CD4-positive, alpha-beta T cell (primary cell): ENCODE data around the gene SDK1. TPM values are rescaled to one million over a fixed set of nuclear protein-coding genes. Genes with fewer than 3 reads are reported as not detected.

Source experiments
- ATAC-seq: fragments of 200-7000 bp; cut with Tn5 transposase; one replicate; pipeline ENCODE4 v1.10.0; 2022; ENCODE audit warnings: mild to moderate bottlenecking; ENCODE audit not compliant: poor library complexity
- CTCF ChIA-PET: fragments of 350-600 bp; sonication (Branson Sonifier 250); formaldehyde crosslinking; loops from one replicate; lab custom pipeline; 2021; ENCODE audit warnings: antibody characterized with exemption, inconsistent platforms; lab: Charles Lee
- POLR2A ChIA-PET: fragments of 350-600 bp; sonication (Branson Sonifier 250); formaldehyde crosslinking; loops from one replicate; lab custom pipeline; 2021; ENCODE audit warnings: antibody characterized with exemption, inconsistent platforms; lab: Charles Lee
- DNase-seq, 14 experiments: peaks; one replicate each; pipeline ENCODE4 v3.0.0-alpha.2; 2013 to 2020; ENCODE audit warnings: mixed read lengths in 2 of 14
- H3K27ac ChIP-seq, 2 donors: one replicate each; pipeline versions ENCODE4 v1.5.1 to v1.7.0; 2013; ENCODE audit warnings: low read length in 2 of 2, low read depth in 1 of 2, mild to moderate bottlenecking in 1 of 2
- H3K27me3 ChIP-seq, 2 experiments: 1 replicate in 1 of 2; 2 replicates in 1 of 2; pipeline versions ENCODE4 v1.6.1 to v1.7.0; 2013; ENCODE audit warnings: low read length in 2 of 2, control low read depth in 1 of 2, mild to moderate bottlenecking in 1 of 2, moderate library complexity in 1 of 2; ENCODE audit not compliant: insufficient read depth in 2 of 2, control insufficient read depth in 1 of 2
- H3K36me3 ChIP-seq: one replicate; pipeline ENCODE4 v1.6.1; 2013; ENCODE audit warnings: low read length, control low read depth; ENCODE audit not compliant: insufficient read depth
- H3K4me1 ChIP-seq: one replicate; pipeline ENCODE4 v1.6.1; 2013; ENCODE audit warnings: low read length, control low read depth; ENCODE audit not compliant: insufficient read depth
- H3K4me3 ChIP-seq: one replicate; pipeline ENCODE4 v1.5.1; 2013; ENCODE audit warnings: mild to moderate bottlenecking, low read length, moderate library complexity
- H3K9me3 ChIP-seq, 2 experiments: 1 replicate in 1 of 2; 2 replicates in 1 of 2; pipeline versions ENCODE4 v1.6.1 to v1.7.0; 2013; ENCODE audit warnings: low read length in 2 of 2, mild to moderate bottlenecking in 2 of 2, control low read depth in 1 of 2, moderate library complexity in 1 of 2; ENCODE audit not compliant: control insufficient read depth in 1 of 2, insufficient read depth in 1 of 2
- H3K27ac Mint-ChIP-seq: one replicate; pipeline ENCODE4 v1.8.0; 2020; ENCODE audit warnings: mixed read lengths
- H3K27me3 Mint-ChIP-seq: one replicate; pipeline ENCODE4 v1.8.0; 2021; ENCODE audit warnings: mixed read lengths
- H3K36me3 Mint-ChIP-seq: one replicate; pipeline ENCODE4 v1.8.0; 2021; ENCODE audit warnings: low read depth, mixed read lengths
- H3K4me1 Mint-ChIP-seq: one replicate; pipeline ENCODE4 v1.8.0; 2021; ENCODE audit warnings: low read depth, mixed read lengths
- H3K4me3 Mint-ChIP-seq: one replicate; pipeline ENCODE4 v1.8.0; 2020; ENCODE audit warnings: mild to moderate bottlenecking, mixed read lengths
- H3K9me3 Mint-ChIP-seq: one replicate; pipeline ENCODE4 v1.8.0; 2020; ENCODE audit warnings: mixed read lengths
- intact Hi-C, 2 experiments: fragments of 100-400 bp; cut with DNase I in 1 of 2; cut with micrococcal nuclease in 1 of 2; formaldehyde crosslinking; loops; one replicate each; pipeline versions ENCODE4 v1.15.1 to v1.9.0; 2023 to 2025; cut with DNase I, micrococcal nuclease
- total RNA-seq, 174 experiments: library from RNA in 2 of 174; stranded (reverse) in 2 of 174; gene quantifications; one replicate each; pipeline ENCODE4 v1.2.3 and lab custom pipeline; 2021 to 2026
- TF ChIP-seq, protein P1 (sequence below): fragments of 200-600 bp; IDR thresholded peaks from one replicate; pipeline ENCODE4 v1.8.0; 2022; ENCODE audit warnings: antibody characterized with exemption, mild to moderate bottlenecking

The SDK1 gene
- total RNA-seq, 2 experiments from 2014 or later = 1.1 to 1.3 TPM

DNA sequence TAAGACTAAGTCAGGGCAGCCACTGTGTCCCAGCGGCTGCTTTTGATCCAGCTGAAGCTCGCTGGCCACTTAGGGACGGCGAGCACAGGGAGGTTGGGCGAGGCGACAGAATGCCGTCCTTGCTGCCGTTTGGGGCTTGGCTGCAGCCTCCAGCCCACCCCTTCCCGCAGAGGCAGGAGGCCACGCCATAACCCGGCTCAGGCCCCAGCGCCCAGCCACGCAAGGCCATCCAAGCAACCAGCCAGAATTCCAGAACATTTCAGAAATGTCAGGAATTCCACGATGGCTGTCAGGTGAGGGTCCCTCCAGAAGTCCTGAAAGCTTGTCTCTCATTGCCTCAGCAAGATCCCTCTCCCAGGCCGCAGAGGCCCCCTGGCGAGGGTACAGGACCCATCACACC is 901.9 kb downstream of the SDK1 start:
- ATAC-seq (no peak), DNase-seq (no peak)
- Mint-ChIP-seq H3K27ac (no peak overlapping the region), H3K27me3 (no peaks in the 10 kb centered on the region), H3K4me1 (peaks cover 5% of the 10 kb centered on the region), H3K4me3 (no peak overlapping the region), H3K36me3 (no peaks in the 10 kb centered on the region), H3K9me3 (no peaks in the 10 kb centered on the region)
- intact Hi-C loops = no loop called here
- no peaks in the 10 kb centered on the region for H3K4me1 ChIP-seq
- TF ChIP-seq, protein P1, sequence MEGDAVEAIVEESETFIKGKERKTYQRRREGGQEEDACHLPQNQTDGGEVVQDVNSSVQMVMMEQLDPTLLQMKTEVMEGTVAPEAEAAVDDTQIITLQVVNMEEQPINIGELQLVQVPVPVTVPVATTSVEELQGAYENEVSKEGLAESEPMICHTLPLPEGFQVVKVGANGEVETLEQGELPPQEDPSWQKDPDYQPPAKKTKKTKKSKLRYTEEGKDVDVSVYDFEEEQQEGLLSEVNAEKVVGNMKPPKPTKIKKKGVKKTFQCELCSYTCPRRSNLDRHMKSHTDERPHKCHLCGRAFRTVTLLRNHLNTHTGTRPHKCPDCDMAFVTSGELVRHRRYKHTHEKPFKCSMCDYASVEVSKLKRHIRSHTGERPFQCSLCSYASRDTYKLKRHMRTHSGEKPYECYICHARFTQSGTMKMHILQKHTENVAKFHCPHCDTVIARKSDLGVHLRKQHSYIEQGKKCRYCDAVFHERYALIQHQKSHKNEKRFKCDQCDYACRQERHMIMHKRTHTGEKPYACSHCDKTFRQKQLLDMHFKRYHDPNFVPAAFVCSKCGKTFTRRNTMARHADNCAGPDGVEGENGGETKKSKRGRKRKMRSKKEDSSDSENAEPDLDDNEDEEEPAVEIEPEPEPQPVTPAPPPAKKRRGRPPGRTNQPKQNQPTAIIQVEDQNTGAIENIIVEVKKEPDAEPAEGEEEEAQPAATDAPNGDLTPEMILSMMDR = no peak
- H3K4me3 ChIP-seq = no peak overlapping the region
- H3K9me3 ChIP-seq = peaks cover 0 to 19% of the 10 kb centered on the region in 2 experiments
- CTCF ChIA-PET = no interaction called here
- H3K27me3 ChIP-seq = no peaks in the 10 kb centered on the region
- no peak overlapping the region for H3K27ac ChIP-seq
- POLR2A ChIA-PET = no interaction called here
- no peaks in the 10 kb centered on the region for H3K36me3 ChIP-seq

DNA sequence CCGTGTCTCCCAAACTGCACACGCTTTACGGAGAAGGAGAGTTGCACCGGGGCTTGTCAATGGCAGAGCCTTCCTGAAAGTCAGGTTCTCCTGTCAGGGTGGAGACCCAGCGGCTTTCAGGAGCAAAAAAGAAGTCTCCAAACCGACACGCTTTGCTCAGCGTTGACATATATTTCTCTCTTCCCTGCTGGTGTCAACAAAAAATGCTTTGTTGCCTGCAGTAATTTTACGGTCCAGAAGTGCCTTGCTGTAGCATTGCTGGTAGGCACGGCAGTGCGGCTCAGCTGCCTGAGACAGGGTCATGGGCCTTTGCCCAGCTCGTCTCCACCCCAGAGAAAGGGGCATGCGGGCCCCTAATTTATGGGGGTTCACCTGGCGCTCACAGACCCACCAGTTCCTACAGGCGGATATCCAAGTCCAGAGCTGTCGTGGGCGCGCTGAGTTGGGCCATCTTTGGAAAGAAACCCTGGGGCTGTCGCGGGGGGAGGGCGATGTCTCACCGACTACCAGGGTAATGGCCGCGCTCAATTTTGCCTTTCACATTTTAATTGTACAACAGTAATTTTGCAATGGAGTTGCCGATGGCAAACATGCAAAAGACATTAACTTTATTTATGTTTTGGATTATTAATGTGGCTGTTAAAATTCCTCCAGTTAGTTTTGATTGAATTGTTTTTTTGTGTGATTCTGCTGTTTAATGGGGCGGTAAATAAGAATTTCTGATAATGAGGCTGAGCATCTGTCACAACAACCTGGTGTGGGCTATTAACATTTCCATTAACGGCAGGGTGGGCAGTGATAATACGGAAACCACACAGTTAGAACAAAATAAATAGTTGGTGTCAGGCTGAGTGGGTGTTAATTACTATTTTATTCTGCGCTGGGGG is 902.8 kb downstream of the SDK1 start:
- H3K36me3 ChIP-seq = no peaks in the 10 kb centered on the region
- intact Hi-C loops = no loop called here
- Mint-ChIP-seq H3K27me3 (no peaks in the 10 kb centered on the region), H3K27ac (no peak overlapping the region), H3K9me3 (no peaks in the 10 kb centered on the region), H3K4me1 (peaks cover 5% of the 10 kb centered on the region), H3K4me3 (peak overlapping the region; percentile 71), H3K36me3 (no peaks in the 10 kb centered on the region)
- TF ChIP-seq, protein P1 = no peak
- ChIA-PET CTCF (no interaction called here), POLR2A (no interaction called here)
- no peak for ATAC-seq
- no peaks in the 10 kb centered on the region for H3K4me1 ChIP-seq
- no peak overlapping the region for H3K4me3 ChIP-seq
- H3K9me3 ChIP-seq = peaks cover 0 to 19% of the 10 kb centered on the region in 2 experiments
- DNase-seq = no peak
- H3K27ac ChIP-seq = no peak overlapping the region
- H3K27me3 ChIP-seq = no peaks in the 10 kb centered on the region

DNA sequence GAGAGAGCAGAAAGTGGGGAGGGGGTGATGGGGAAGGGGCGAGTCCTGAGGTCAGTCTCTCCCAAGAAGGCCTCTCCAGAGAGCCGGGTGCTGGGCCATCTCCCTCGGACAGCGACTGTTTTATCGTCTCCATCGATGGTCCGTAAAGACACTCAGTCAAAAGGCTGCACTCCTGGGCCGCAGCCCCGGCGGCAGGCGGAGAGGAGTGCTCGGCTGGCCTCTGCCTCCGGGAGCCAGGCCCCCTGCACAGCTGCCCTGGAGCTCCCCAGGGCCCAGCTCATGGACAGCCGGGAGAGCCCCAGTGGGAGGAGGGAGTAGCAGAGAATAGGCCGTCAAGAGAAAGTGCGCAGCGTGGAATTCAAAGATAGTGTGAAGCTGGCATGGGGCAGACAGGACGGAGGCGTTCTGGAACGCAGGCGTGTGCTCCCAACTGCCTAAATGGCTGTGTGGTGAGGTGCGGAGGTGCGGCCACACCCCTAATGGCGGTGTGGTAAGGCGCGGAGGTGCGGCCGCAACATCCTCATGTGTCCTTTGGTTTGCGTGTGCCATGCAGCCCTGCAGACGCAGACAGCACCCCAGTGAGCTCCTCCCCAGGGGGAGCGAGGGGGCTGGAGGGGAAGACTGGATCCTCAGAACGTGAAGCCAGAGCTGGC is 903.6 kb downstream of the SDK1 start:
- peak overlapping the region; percentile 81 for H3K27ac Mint-ChIP-seq
- TF ChIP-seq, protein P1 = no peak
- H3K9me3 Mint-ChIP-seq = no peaks in the 10 kb centered on the region
- Histone ChIP-seq H3K27ac (no peak overlapping the region), H3K4me3 (no peak overlapping the region), H3K9me3 (peaks cover 0 to 19% of the 10 kb centered on the region in 2 experiments), H3K4me1 (no peaks in the 10 kb centered on the region), H3K27me3 (no peaks in the 10 kb centered on the region), H3K36me3 (no peaks in the 10 kb centered on the region)
- DNase-seq (peak in 8 of 14 experiments; percentile 32 to 51 (median 44)), ATAC-seq (peak; percentile 94)
- peak overlapping the region; percentile 89 for H3K4me3 Mint-ChIP-seq
- no peaks in the 10 kb centered on the region for H3K36me3 Mint-ChIP-seq
- CTCF ChIA-PET = no interaction called here
- POLR2A ChIA-PET = no interaction called here
- H3K27me3 Mint-ChIP-seq = no peaks in the 10 kb centered on the region
- peaks cover 5% of the 10 kb centered on the region for H3K4me1 Mint-ChIP-seq
- intact Hi-C loops = no loop called here
